Measurements from ENCODE around the gene ANKS1A. TPM values are rescaled to one million over a fixed set of nuclear protein-coding genes. Genes with fewer than 3 reads are reported as not detected.

ANKS1A gene
- total RNA-seq, 2 experiments from 2014 or later = 6.0 to 6.7 TPM

DNA sequence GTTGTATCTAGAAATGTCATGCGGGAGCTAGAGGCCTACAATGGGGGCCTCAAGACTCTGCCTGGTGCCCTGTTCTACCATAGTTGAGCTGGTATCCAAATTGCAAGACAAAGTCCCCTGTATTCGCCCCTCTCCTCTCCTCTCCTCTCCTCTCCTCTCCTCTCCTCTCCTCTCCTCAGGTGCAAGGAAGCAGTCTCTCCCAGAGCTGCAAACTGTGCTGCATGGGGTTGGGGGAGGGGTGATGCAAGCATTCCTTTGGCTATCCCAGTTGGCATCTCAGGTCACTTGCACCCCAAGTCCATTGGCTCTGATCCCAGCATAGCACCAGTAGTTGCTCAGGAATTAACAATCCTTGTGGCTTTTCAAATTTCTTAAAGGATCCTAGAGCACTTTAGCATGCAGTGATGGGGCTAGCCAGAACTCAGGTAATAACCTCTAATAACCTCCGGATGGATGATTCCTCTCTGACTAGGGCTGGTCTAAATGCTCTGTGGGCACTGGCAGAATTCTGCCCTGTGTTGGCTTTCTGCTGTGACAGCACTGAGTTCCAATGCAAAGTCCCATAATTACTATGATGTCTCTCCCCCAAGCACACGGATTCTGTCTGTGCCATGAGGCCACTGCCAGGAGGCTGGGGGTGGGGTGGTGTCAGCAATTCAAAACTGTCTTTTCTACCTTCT lies 36.5 kb upstream of the ANKS1A start:
- no peak overlapping the region for H3K4me3 Mint-ChIP-seq
- H3K27me3 Mint-ChIP-seq = no peaks in the 10 kb centered on the region
- TF ChIP-seq, protein P1, sequence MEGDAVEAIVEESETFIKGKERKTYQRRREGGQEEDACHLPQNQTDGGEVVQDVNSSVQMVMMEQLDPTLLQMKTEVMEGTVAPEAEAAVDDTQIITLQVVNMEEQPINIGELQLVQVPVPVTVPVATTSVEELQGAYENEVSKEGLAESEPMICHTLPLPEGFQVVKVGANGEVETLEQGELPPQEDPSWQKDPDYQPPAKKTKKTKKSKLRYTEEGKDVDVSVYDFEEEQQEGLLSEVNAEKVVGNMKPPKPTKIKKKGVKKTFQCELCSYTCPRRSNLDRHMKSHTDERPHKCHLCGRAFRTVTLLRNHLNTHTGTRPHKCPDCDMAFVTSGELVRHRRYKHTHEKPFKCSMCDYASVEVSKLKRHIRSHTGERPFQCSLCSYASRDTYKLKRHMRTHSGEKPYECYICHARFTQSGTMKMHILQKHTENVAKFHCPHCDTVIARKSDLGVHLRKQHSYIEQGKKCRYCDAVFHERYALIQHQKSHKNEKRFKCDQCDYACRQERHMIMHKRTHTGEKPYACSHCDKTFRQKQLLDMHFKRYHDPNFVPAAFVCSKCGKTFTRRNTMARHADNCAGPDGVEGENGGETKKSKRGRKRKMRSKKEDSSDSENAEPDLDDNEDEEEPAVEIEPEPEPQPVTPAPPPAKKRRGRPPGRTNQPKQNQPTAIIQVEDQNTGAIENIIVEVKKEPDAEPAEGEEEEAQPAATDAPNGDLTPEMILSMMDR (IDR thresholded peaks at IDR 0.05) = no peak
- ATAC-seq = no peak
- DNase-seq = no peak
- no peaks in the 10 kb centered on the region for H3K4me1 Mint-ChIP-seq (ENCODE audit: low read depth)
- no peaks in the 10 kb centered on the region for H3K9me3 Mint-ChIP-seq
- CTCF ChIA-PET = no interaction called here
- intact Hi-C loops (cut with micrococcal nuclease) = no loop called here
- no peak overlapping the region for H3K27ac Mint-ChIP-seq
- H3K36me3 Mint-ChIP-seq (ENCODE audit: low read depth) = peaks cover 26% of the 10 kb centered on the region
- POLR2A ChIA-PET = no interaction called here

DNA sequence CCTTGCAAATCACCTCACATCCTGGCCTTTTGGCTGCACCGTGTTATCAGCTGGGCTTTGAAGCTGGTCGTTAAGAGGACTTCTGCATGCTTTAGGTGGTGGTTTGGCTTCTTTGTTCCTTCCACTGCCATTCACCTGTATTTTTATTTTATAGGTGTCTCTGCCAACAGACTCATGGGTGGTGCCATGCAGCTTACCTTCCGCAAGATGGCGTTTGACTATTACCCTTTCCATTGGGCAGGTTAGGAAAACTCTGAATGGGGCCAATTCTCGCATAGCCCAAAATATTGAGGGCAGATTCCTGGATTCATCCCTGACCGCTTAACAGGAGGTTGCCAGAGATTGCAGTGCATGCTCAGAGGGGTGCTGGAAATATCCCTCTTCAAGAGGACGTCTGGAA lies 33.6 kb upstream of the ANKS1A start:
- POLR2A ChIA-PET = no interaction called here
- CTCF ChIA-PET = interaction anchor here (1.4 kb wide), 1 partner anchor 18 kb away, joined by 4 read pairs; no protein-coding TSS in a partner anchor

DNA sequence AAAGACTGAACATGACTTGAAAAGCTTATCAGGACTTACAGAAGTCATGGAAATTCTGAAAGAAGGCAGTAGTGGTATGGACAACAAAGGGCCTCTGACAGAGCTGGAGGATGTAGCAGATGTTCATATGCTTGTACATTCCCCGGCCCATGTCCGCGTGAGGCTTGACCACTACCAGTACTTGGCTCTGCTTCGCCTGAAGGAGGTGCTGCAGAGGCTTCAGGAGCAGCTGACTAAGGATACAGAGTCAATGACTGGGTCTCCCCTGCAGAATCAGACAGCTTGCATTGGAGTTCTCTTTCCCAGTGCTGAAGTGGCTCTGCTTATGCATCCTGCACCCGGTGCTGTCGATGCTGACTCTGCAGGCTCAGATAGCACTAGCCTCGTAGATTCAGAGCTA lies 30.4 kb upstream of the ANKS1A start:
- Mint-ChIP-seq H3K36me3 (ENCODE audit: low read depth) (peaks cover 30% of the 10 kb centered on the region), H3K4me3 (no peak overlapping the region), H3K4me1 (ENCODE audit: low read depth) (no peaks in the 10 kb centered on the region), H3K9me3 (no peaks in the 10 kb centered on the region), H3K27ac (no peak overlapping the region), H3K27me3 (no peaks in the 10 kb centered on the region)
- intact Hi-C loops (cut with micrococcal nuclease) = no loop called here
- DNase-seq = no peak
- TF ChIP-seq, protein P1 (IDR thresholded peaks at IDR 0.05) = no peak
- POLR2A ChIA-PET = interaction anchor here (1.0 kb wide), 1 partner anchor 13 kb away, joined by 3 read pairs; no protein-coding TSS in a partner anchor
- ATAC-seq = no peak
- CTCF ChIA-PET = no interaction called here

More for the DNA sequence above, 33.6 kb upstream of the ANKS1A start:
- Mint-ChIP-seq H3K36me3 (ENCODE audit: low read depth) (peaks cover 28% of the 10 kb centered on the region), H3K27ac (no peak overlapping the region), H3K9me3 (no peaks in the 10 kb centered on the region), H3K4me1 (ENCODE audit: low read depth) (no peaks in the 10 kb centered on the region), H3K4me3 (no peak overlapping the region), H3K27me3 (no peaks in the 10 kb centered on the region)
- no peak for DNase-seq
- intact Hi-C loops (cut with micrococcal nuclease) = no loop called here
- TF ChIP-seq, protein P1 (IDR thresholded peaks at IDR 0.05) = no peak
- no peak for ATAC-seq

DNA sequence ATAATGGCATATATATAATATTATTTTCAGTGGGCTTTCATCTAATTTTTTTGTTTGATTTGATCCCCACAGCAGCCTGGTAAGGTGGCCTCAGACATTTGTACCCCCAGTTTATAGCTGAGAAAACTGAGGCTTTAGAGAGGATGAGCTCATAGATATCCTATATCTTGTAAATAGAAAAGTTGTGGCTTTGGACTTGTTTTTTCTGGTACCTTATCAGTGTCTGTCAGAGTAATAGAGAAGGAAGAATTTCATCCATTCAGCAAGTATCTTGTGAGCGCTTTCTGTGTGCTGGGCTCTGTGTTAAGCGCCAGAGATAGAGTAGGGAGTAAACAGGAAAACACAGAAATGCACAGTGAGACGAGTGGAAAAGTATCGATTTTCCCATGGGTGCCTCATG lies 29.1 kb upstream of the ANKS1A start:
- Mint-ChIP-seq H3K4me3 (no peak overlapping the region), H3K36me3 (ENCODE audit: low read depth) (peaks cover 31% of the 10 kb centered on the region), H3K4me1 (ENCODE audit: low read depth) (no peaks in the 10 kb centered on the region), H3K9me3 (no peaks in the 10 kb centered on the region), H3K27me3 (no peaks in the 10 kb centered on the region), H3K27ac (no peak overlapping the region)
- DNase-seq (no peak), ATAC-seq (no peak)
- ChIA-PET POLR2A (interaction anchor here (1.0 kb wide), 1 partner anchor 12 kb away, joined by 3 read pairs; no protein-coding TSS in a partner anchor), CTCF (no interaction called here)
- intact Hi-C loops (cut with micrococcal nuclease) = no loop called here
- TF ChIP-seq, protein P1 (IDR thresholded peaks at IDR 0.05) = no peak

DNA sequence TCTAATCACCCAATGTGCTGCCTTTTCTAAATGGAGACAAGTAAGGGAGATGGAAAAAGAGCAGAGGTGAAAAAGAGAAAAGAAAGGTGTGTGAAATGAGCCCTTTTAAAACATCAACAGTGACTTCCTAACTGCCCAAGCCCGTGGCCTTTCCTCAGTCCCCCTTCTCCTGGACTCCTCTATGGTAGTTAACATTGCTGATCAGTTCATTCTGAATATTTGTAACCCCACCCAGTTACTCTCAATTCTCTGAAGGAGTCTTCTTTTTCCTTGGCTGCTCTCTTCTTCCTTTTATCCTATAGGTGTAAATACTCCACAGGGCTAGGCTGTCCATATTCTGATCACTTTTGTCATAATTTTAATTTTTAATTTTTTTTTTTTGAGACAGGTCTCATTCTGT lies 28.3 kb upstream of the ANKS1A start:
- CTCF ChIA-PET = no interaction called here
- no peak for DNase-seq
- H3K9me3 Mint-ChIP-seq = no peaks in the 10 kb centered on the region
- TF ChIP-seq, protein P1 (IDR thresholded peaks at IDR 0.05) = no peak
- H3K4me1 Mint-ChIP-seq (ENCODE audit: low read depth) = no peaks in the 10 kb centered on the region
- H3K27ac Mint-ChIP-seq = no peak overlapping the region
- H3K36me3 Mint-ChIP-seq (ENCODE audit: low read depth) = peaks cover 28% of the 10 kb centered on the region
- ATAC-seq = no peak
- no peaks in the 10 kb centered on the region for H3K27me3 Mint-ChIP-seq
- no peak overlapping the region for H3K4me3 Mint-ChIP-seq
- intact Hi-C loops (cut with micrococcal nuclease) = no loop called here
- POLR2A ChIA-PET = no interaction called here

All from activated CD8-positive, alpha-beta T cell treated with anti-CD3 and anti-CD28 coated beads for 36 hours (primary cell).